SK-N-MC (cell line): ENCODE results near the gene EIF1AD.

Source experiments
- EZH2 ChIP-seq: fragments of 200-600 bp; sonication (generic); IDR thresholded peaks from one replicate; pipeline ENCODE4 v1.6.1; 2017; ENCODE audit warnings: antibody characterized with exemption
- FOXP2 ChIP-seq: optimal IDR thresholded peaks from 2 replicates; pipeline ENCODE3; 2011; ENCODE audit warnings: mild to moderate bottlenecking, moderate library complexity; ENCODE audit not compliant: insufficient read depth; ENCODE audit errors: extremely low read length, control extremely low read depth
- POLR2AphosphoS5 ChIP-seq: IDR thresholded peaks from 2 replicates; pipeline ENCODE4 v1.6.1; 2012; ENCODE audit warnings: mild to moderate bottlenecking, low read depth, low read length, borderline replicate concordance

DNA sequence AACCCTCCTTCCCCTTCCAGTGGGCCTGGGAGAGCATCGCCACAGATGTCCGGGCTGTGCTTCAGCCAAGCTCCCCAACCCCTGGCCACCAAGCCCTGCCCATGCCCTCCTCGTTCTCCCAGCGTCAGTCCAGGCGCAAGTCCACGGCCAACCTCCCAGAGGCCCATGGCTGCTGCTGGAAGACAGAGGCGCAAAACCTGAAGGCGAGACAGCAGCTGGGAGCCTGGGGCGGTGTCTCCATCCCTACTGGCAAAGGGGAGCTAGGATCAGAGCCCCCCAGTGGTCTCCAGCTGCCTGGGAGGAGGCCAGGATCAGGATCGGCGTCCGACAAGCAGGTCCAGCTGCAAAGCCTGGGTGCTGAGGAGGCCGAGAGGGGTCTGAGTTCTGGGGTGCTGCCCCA is 54.8 kb downstream of the EIF1AD start:
- TF ChIP-seq EZH2 (no peak), POLR2AphosphoS5 (no peak), FOXP2 (no peak)
